ENCODE results near the gene CA11. TPM values are rescaled to one million over a fixed set of nuclear protein-coding genes. Genes with fewer than 3 reads are reported as not detected.

The CA11 gene
- total and polyA plus RNA-seq, 9 donors, result 6.2 to 22.1 (median 13.8) TPM

DNA sequence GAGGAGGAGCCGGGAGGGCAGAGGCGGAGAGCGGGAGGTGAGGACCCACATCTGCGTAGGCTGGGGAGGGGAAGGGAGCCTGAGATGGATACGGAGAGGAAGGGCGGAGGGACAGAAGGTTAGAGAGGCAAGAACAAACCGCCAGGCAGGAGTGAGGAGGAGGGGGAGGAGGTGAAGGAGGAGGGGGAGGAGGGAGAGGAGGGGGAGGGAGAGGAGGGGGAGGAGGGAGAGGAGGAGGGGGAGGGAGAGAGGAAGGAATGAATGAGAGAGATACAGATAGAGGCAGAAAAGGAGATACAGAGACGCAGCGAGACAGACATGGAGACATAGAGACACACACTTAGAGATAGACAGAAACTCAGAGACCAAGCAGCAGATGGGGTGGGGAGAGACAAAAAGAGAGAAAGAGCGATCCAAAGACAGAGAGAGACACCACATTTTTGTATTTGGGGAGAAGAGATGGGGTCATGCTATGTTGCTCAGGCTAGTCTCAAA lies 782 bp upstream of the CA11 start:
- Histone ChIP-seq H3K27ac (ENCODE audit: low read length) (peak overlapping the region; percentile 91), H3K4me3 (ENCODE audit: low read length) (peak overlapping the region; percentile 58)

DNA sequence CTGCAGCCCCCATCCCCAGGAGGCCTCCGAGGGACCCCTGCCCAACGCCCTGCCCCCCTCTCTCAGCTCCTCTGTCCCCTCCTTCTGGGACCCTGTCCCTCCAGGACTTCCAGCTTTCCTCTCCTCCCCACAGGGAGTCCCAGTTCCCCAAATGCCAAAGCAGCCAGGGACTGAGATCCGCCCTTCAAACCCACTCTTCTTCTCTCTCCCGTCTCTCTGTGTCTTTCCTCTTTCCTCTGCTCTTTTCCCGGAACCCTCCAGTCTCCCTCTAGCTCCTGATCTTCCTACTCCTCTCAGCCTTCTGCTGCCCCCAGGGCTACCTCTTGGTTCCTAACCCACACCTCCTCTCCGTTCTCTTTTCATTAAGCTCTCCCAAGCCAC lies 377 bp downstream of the CA11 start:
- H3K36me3 ChIP-seq (ENCODE audit: control insufficient read depth, insufficient read depth, low read length), result no peaks in the 10 kb centered on the region
- 0% methylated on average over 6 of the region's 6 CpGs for WGBS (ENCODE audit: insufficient coverage)
- H3K4me3 ChIP-seq (ENCODE audit: low read length), result peak overlapping the region; percentile 58
- no peaks in the 10 kb centered on the region for H3K27me3 ChIP-seq (ENCODE audit: control insufficient read depth, insufficient read depth, low read length)
- H3K4me1 ChIP-seq (ENCODE audit: control insufficient read depth, insufficient read depth, low read length), result peaks cover 42% of the 10 kb centered on the region
- peak overlapping the region; percentile 91 for H3K27ac ChIP-seq (ENCODE audit: low read length)
- peak; percentile 60 for DNase-seq
- H3K9me3 ChIP-seq (replicated peaks; ENCODE audit: control insufficient read depth, low read depth, low read length), result no peaks in the 10 kb centered on the region

More for the DNA sequence above, 782 bp upstream of the CA11 start:
- WGBS (ENCODE audit: insufficient coverage), result 4% methylated on average over 4 of the region's 10 CpGs
- H3K9me3 ChIP-seq (replicated peaks; ENCODE audit: control insufficient read depth, low read depth, low read length), result no peaks in the 10 kb centered on the region
- peaks cover 42% of the 10 kb centered on the region for H3K4me1 ChIP-seq (ENCODE audit: control insufficient read depth, insufficient read depth, low read length)
- H3K27me3 ChIP-seq (ENCODE audit: control insufficient read depth, insufficient read depth, low read length), result no peaks in the 10 kb centered on the region
- H3K36me3 ChIP-seq (ENCODE audit: control insufficient read depth, insufficient read depth, low read length), result no peaks in the 10 kb centered on the region
- no peak for DNase-seq

DNA sequence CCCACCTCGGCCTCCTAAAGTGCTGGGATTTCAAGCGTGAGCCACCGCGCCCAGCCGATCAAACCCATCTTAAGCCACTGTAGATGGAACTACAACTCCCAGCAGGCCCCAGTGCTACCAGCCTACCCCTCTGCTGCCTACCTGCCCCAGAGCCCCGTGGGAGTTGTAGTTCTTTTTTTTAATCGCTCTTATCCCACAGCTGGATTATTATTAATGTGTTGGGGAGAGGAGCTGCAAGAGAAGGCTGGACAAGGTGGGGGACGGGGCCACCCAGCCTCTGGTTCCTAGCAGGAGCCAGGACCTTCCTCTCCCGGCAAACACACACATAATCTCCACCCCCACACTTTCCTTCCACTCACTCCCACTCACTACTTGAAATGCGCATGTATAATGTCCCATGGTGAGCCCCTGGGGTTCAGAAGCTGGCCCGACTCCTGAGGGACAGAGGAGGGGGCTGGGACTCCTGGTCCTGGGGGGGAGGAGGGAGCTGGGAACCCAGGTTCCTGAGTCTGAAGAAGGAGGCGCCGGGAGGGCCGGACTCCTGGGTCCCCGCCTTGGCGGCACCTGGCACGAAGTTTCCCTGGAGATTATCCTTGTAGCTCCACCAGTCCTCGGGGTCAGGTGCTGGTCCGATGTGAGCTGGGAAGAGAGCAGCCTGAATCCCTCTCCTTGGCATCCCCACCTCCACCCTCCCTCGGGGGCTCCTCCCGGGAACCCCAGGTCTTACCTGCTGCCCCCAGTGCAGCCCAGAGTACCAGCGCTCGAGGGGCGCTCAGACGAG lies 958 bp downstream of the CA11 start:
- H3K27me3 ChIP-seq (ENCODE audit: control insufficient read depth, insufficient read depth, low read length), result peaks cover under 1% of the 10 kb centered on the region
- H3K9me3 ChIP-seq (replicated peaks; ENCODE audit: control insufficient read depth, low read depth, low read length), result no peaks in the 10 kb centered on the region
- peak overlapping the region; percentile 91 for H3K27ac ChIP-seq (ENCODE audit: low read length)
- peaks cover 42% of the 10 kb centered on the region for H3K4me1 ChIP-seq (ENCODE audit: control insufficient read depth, insufficient read depth, low read length)
- DNase-seq, result peak; percentile 90
- 0% methylated on average over 14 of the region's 25 CpGs for WGBS (ENCODE audit: insufficient coverage)
- H3K4me3 ChIP-seq (ENCODE audit: low read length), result peak overlapping the region; percentile 58
- H3K36me3 ChIP-seq (ENCODE audit: control insufficient read depth, insufficient read depth, low read length), result no peaks in the 10 kb centered on the region

DNA sequence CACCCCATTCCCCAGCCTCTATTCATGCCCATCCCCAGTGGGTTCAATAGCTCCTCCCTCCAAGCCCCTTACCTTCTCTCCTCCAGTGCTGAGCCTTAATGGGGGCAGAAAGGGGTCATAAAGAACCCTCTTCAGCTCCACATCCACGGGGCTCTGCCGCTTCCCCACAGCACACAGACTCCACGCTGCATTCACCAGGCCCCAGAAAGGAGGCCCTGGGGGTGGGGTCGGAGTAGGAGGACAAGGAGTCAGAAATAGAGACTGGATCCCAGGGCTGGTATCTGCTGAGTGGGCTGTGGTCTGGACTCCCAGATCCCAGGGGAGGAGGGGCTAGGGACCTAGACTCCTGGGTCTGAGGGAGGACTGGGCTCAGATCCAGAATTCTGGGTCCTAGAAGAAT lies 1.6 kb downstream of the CA11 start:
- no peak overlapping the region for H3K4me3 ChIP-seq (ENCODE audit: low read length)
- H3K4me1 ChIP-seq (ENCODE audit: control insufficient read depth, insufficient read depth, low read length), result peaks cover 40% of the 10 kb centered on the region
- H3K27me3 ChIP-seq (ENCODE audit: control insufficient read depth, insufficient read depth, low read length), result peaks cover 4% of the 10 kb centered on the region
- H3K9me3 ChIP-seq (replicated peaks; ENCODE audit: control insufficient read depth, low read depth, low read length), result no peaks in the 10 kb centered on the region
- no peaks in the 10 kb centered on the region for H3K36me3 ChIP-seq (ENCODE audit: control insufficient read depth, insufficient read depth, low read length)
- no peak for DNase-seq
- 100% methylated on average over 1 of the region's 4 CpGs for WGBS (ENCODE audit: insufficient coverage)
- no peak overlapping the region for H3K27ac ChIP-seq (ENCODE audit: low read length)

DNA sequence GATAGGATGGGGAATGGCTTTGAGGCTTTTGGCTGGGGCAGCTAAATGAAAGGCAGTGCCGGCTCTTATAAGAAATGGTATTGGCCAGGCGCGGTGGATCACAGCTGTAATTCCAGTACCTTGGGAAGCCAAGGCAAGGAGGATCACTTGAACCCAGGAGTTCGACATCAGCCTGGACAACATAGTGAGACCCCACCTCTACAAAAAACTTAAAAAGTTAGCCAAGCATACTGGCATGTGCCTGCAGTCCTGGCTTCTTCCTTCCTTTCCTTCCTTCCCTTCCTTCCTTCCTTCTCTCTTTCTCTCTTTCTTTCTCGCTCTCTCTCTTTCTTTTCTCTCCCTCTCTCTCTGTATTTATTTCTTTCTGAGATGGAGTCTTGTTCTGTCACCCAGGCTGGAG lies 3.1 kb downstream of the CA11 start:
- H3K27ac ChIP-seq (ENCODE audit: low read length), result no peak overlapping the region
- H3K36me3 ChIP-seq (ENCODE audit: control insufficient read depth, insufficient read depth, low read length), result no peaks in the 10 kb centered on the region
- no peaks in the 10 kb centered on the region for H3K9me3 ChIP-seq (replicated peaks; ENCODE audit: control insufficient read depth, low read depth, low read length)
- H3K27me3 ChIP-seq (ENCODE audit: control insufficient read depth, insufficient read depth, low read length), result peaks cover 4% of the 10 kb centered on the region
- no peak overlapping the region for H3K4me3 ChIP-seq (ENCODE audit: low read length)
- no peak for DNase-seq
- peaks cover 43% of the 10 kb centered on the region for H3K4me1 ChIP-seq (ENCODE audit: control insufficient read depth, insufficient read depth, low read length)
- 86% methylated on average over 2 of the region's 5 CpGs for WGBS (ENCODE audit: insufficient coverage)

DNA sequence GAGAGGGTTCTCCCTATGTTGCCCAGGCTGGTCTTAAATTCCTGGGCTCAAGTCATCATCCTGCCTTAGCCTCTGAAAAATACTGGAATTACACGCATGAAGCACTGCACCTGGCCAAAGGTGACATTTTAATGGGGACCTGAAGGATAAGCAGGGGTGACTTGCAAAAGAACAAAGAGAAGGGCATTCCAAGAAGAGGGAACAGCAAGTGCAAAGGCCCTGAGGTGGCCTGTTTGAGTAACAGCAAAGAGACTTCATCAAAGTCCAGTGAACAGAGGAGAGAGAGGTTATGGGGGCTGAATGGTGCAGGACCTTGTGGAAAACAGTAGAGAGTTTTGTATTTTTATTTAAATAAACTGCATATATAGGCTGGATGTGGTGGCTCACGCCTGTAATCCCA lies 4.1 kb downstream of the CA11 start:
- H3K27ac ChIP-seq (ENCODE audit: low read length), result no peak overlapping the region
- WGBS (ENCODE audit: insufficient coverage), result 100% methylated on average over 1 of the region's 2 CpGs
- no peak for DNase-seq
- H3K4me1 ChIP-seq (ENCODE audit: control insufficient read depth, insufficient read depth, low read length), result peaks cover 42% of the 10 kb centered on the region
- no peaks in the 10 kb centered on the region for H3K9me3 ChIP-seq (replicated peaks; ENCODE audit: control insufficient read depth, low read depth, low read length)
- H3K4me3 ChIP-seq (ENCODE audit: low read length), result no peak overlapping the region
- H3K27me3 ChIP-seq (ENCODE audit: control insufficient read depth, insufficient read depth, low read length), result peaks cover 4% of the 10 kb centered on the region
- H3K36me3 ChIP-seq (ENCODE audit: control insufficient read depth, insufficient read depth, low read length), result no peaks in the 10 kb centered on the region

DNA sequence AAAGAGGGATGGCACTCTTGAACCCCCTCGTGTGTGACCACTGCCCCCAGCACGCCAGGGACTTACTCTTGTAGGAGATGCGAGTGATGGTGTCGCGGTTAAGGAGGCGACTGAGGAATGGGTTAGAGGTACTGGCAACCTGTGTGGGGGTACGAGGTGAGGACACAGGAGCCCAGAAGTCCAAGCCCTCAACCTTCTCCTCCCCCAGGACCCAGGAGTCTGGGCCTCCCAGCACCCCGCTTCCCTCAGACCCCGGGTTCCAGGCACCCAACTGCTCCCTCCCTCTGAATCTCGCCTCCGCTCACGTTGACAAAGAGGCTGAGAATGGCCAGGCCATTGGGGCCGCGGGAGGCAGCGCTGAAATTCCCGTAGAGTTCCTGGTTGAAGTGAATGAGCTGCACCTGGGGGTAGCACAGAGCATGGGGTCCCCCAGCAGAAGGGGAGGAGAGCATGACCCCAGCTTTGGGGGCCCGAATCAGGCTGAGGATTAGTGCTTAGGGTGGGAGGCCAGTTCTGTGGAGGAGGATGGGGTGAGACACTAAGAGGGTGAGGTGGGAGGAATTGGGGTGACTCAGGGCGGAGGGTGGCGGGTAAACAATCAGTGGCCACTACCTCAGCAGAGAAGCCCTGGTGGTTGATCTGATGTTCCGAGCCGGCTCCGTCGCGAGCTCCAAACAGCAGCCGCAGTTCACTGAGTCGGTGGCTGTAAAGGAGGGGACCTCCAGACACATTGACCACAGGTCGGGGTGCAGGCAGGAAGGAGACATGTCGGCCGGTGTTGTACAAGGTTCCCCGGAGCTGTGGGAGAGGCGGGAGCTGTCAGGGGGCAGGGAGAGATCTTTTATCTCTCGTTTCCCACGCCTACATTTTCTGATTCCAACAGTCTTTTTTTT lies 6.3 kb downstream of the CA11 start:
- WGBS (ENCODE audit: insufficient coverage), result 77% methylated on average over 21 of the region's 33 CpGs

DNA sequence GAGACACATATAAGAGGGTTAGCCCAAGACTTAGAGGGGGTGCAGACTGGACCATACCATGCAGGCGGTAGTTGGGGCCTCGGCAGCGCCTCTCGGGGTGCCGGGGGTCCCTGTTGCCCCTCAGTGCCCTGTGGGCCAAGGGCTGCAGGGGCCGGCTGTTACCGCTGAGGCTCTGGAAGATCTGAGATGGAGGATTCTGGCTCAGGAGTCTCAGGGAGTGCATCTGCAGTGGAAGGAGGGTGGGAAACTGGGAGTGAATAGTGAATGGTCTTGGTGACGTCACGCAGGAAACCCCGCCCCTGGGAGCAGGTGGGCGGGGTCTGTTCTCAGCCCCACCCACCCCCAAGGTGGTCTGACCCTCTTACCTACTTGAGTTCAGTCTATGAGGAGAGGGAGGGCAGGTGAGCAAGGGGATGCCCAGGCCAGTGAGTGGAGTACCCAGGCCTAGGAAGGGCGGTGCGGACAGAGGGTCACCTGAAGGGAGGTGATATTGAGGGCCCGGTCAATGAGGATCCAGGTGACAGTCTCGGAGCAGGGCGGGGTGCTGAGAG lies 7.1 kb downstream of the CA11 start:
- WGBS (ENCODE audit: insufficient coverage), result 88% methylated on average over 12 of the region's 16 CpGs
- peaks cover 4% of the 10 kb centered on the region for H3K27me3 ChIP-seq (ENCODE audit: control insufficient read depth, insufficient read depth, low read length)
- DNase-seq, result peak; percentile 49
- peaks cover 42% of the 10 kb centered on the region for H3K4me1 ChIP-seq (ENCODE audit: control insufficient read depth, insufficient read depth, low read length)
- H3K36me3 ChIP-seq (ENCODE audit: control insufficient read depth, insufficient read depth, low read length), result no peaks in the 10 kb centered on the region
- no peaks in the 10 kb centered on the region for H3K9me3 ChIP-seq (replicated peaks; ENCODE audit: control insufficient read depth, low read depth, low read length)
- H3K27ac ChIP-seq (ENCODE audit: low read length), result peak overlapping the region; percentile 98
- H3K4me3 ChIP-seq (ENCODE audit: low read length), result no peak overlapping the region

More for the DNA sequence above, 6.3 kb downstream of the CA11 start:
- H3K27me3 ChIP-seq (ENCODE audit: control insufficient read depth, insufficient read depth, low read length), result peaks cover 4% of the 10 kb centered on the region
- H3K36me3 ChIP-seq (ENCODE audit: control insufficient read depth, insufficient read depth, low read length), result no peaks in the 10 kb centered on the region
- DNase-seq, result peak; percentile 29
- H3K4me3 ChIP-seq (ENCODE audit: low read length), result no peak overlapping the region
- H3K9me3 ChIP-seq (replicated peaks; ENCODE audit: control insufficient read depth, low read depth, low read length), result no peaks in the 10 kb centered on the region
- no peak overlapping the region for H3K27ac ChIP-seq (ENCODE audit: low read length)
- H3K4me1 ChIP-seq (ENCODE audit: control insufficient read depth, insufficient read depth, low read length), result peaks cover 41% of the 10 kb centered on the region

DNA sequence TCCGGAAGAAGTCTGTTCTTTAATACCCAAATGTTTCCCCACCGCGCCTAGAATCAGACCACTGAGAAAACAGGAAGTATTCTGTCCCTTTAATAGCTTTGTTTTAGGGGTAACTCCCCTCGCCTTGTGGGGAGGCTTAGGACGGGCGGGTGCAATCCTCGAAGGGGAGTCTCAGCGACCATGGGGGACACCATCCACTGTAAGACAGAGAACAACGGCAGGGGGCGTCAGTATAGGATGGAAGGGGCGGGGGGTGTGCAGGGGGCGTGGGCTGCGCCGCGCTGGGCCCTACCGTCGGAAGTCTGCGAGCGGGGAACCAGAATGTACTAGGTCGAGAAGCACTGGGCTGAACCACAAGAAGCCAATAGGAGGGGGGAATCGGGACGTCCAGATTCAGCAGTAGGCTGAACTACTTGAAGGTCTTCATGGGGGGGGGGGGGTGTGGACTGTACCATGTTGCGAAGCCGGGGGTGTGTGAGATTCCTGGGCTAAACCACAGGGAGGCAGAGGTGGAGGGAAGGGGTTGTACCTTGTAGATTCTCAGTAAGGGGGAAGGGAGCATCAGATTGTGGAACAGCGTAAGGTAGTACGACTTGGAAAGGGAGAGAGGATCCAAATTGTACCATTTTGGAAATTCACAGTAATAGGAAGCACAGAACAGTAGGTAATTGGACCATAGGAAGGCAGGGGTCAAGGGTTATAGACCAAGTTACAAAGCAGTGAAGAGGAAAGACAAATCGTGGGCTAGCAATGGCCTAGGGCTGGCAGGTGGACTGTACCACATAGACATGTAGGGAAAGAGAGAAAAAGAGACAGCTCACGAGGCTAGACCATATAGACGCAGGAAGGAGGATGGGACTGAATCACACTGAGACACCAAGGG lies 7.8 kb downstream of the CA11 start:
- Histone ChIP-seq H3K27ac (ENCODE audit: low read length) (peak overlapping the region; percentile 98), H3K9me3 (replicated peaks; ENCODE audit: control insufficient read depth, low read depth, low read length) (no peaks in the 10 kb centered on the region), H3K27me3 (ENCODE audit: control insufficient read depth, insufficient read depth, low read length) (peaks cover 4% of the 10 kb centered on the region), H3K36me3 (ENCODE audit: control insufficient read depth, insufficient read depth, low read length) (peaks cover 3% of the 10 kb centered on the region), H3K4me1 (ENCODE audit: control insufficient read depth, insufficient read depth, low read length) (peaks cover 49% of the 10 kb centered on the region), H3K4me3 (ENCODE audit: low read length) (peak overlapping the region; percentile 70)
- peak; percentile 98 for DNase-seq
- 8% methylated on average over 25 of the region's 29 CpGs for WGBS (ENCODE audit: insufficient coverage)
